Adrenal gland (tissue), 5 donors: ENCODE measurements around the gene ITPR3.

Experiments
- POLR2A ChIP-seq, 2 donors: fragments of 450-650 bp; IDR thresholded peaks; one replicate each; pipeline ENCODE4 v1.6.1; 2017; ENCODE audit warnings: antibody characterized with exemption in 2 of 2, mild to moderate bottlenecking in 2 of 2, moderate library complexity in 1 of 2
- TF ChIP-seq, protein P1 (sequence below), 6 experiments: fragments of 450-650 bp in 4 of 6; fragments of 200-600 bp in 2 of 6; sonication (generic) in 1 of 6; IDR thresholded peaks; 1 replicate in 5 of 6; 2 replicates in 1 of 6; pipeline versions ENCODE4 v1.5.1 to v1.8.0; 2016 to 2021; ENCODE audit warnings: antibody characterized with exemption in 6 of 6, mild to moderate bottlenecking in 2 of 6, moderate library complexity in 1 of 6
- donor health status: DM: no; HTN: no; CAD: no.

DNA sequence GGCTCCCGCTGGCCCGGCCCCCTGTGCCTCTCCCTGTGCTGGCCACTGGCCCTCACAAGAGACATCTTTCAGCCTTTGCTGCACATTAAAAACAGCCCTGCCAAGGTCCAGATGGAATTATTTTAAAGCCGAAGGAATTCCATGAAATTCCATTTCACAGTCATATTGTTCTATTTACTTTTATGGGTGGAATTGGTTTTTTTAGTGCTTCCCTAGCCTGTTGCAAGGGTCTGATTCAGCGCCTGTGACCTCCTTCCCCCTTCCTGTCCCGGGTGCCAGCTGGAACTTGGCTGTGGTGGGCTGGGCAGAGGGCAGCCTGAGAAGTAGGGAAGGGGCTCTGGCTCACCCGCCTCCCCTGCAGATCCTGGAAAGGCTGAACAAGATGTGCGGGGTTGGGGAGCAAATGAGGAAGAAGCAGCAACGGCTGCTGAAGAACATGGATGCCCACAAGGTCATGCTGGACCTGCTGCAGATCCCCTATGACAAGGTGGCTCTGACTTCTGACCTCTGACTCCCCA, 56.1 kb downstream of the ITPR3 start:
- TF ChIP-seq, protein P1, sequence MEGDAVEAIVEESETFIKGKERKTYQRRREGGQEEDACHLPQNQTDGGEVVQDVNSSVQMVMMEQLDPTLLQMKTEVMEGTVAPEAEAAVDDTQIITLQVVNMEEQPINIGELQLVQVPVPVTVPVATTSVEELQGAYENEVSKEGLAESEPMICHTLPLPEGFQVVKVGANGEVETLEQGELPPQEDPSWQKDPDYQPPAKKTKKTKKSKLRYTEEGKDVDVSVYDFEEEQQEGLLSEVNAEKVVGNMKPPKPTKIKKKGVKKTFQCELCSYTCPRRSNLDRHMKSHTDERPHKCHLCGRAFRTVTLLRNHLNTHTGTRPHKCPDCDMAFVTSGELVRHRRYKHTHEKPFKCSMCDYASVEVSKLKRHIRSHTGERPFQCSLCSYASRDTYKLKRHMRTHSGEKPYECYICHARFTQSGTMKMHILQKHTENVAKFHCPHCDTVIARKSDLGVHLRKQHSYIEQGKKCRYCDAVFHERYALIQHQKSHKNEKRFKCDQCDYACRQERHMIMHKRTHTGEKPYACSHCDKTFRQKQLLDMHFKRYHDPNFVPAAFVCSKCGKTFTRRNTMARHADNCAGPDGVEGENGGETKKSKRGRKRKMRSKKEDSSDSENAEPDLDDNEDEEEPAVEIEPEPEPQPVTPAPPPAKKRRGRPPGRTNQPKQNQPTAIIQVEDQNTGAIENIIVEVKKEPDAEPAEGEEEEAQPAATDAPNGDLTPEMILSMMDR (IDR thresholded peaks at IDR 0.05), result no peak
- no peak for TF ChIP-seq POLR2A (IDR thresholded peaks at IDR 0.05)
